Gastrocnemius medialis (tissue), 4 donors: ENCODE measurements around the gene PXK. TPM values are rescaled to one million over a fixed set of nuclear protein-coding genes. Genes with fewer than 3 reads are reported as not detected.

Experiments
- ATAC-seq, 2 donors: fragments of 150-250 bp; one replicate each; pipeline ENCODE4 v1.9.1; 2016
- DNase-seq, 2 donors: peaks; one replicate each; pipeline ENCODE4 v3.0.0-alpha.2; 2019
- H3K27ac ChIP-seq, 4 donors: fragments of 200-600 bp; sonication (generic); 1 replicate in 1 of 4; 2 replicates in 3 of 4; pipeline ENCODE4 v1.5.1; 2016 to 2018; ENCODE audit warnings: mild to moderate bottlenecking in 2 of 4, moderate library complexity in 1 of 4
- H3K27me3 ChIP-seq, 3 donors: fragments of 200-600 bp; sonication (generic) in 2 of 3; 1 replicate in 1 of 3; 2 replicates in 2 of 3; pipeline versions ENCODE4 v1.5.1 to v1.6.0; 2016 to 2019; ENCODE audit warnings: mild to moderate bottlenecking in 1 of 3, moderate library complexity in 1 of 3
- H3K36me3 ChIP-seq, 2 donors: fragments of 200-600 bp; sonication (generic) in 1 of 2; one replicate each; pipeline ENCODE4 v1.5.1; 2017 to 2018
- H3K4me1 ChIP-seq, 2 donors: fragments of 200-600 bp; sonication (generic) in 1 of 2; one replicate each; pipeline ENCODE4 v1.5.1; 2016 to 2017; ENCODE audit warnings: mild to moderate bottlenecking in 2 of 2
- H3K4me3 ChIP-seq, 4 donors: fragments of 200-600 bp; sonication (generic) in 3 of 4; 1 replicate in 1 of 4; 2 replicates in 3 of 4; pipeline ENCODE4 v1.5.1; 2016 to 2019; ENCODE audit warnings: mild to moderate bottlenecking in 2 of 4
- H3K9me3 ChIP-seq, 3 donors: fragments of 200-600 bp; sonication (generic) in 2 of 3; 1 replicate in 1 of 3; 2 replicates in 2 of 3; pipeline ENCODE4 v1.5.1; 2016 to 2019
- CTCF ChIP-seq, 5 experiments: fragments of 450-650 bp in 3 of 5; fragments of 200-600 bp in 2 of 5; sonication (generic) in 2 of 5; IDR thresholded peaks in 4 of 5; conservative IDR thresholded peaks in 1 of 5; 1 replicate in 4 of 5; 2 replicates in 1 of 5; pipeline ENCODE4 v1.5.1; 2016 to 2019; ENCODE audit warnings: antibody characterized with exemption in 5 of 5, mild to moderate bottlenecking in 3 of 5, moderate library complexity in 3 of 5
- POLR2A ChIP-seq, 2 donors: fragments of 450-650 bp; IDR thresholded peaks; one replicate each; pipeline ENCODE4 v1.6.1; 2017; ENCODE audit warnings: antibody characterized with exemption in 2 of 2, mild to moderate bottlenecking in 2 of 2, moderate library complexity in 2 of 2
- in situ Hi-C, 4 donors: fragments of 200-750 bp; cut with MboI; loops; one replicate each; pipeline versions ENCODE4 v1.15.0 to v1.8.0; 2017; ENCODE audit warnings: low sequenced_read_pairs in 4 of 4
- intact Hi-C: fragments of 100-400 bp; cut with DNase I; formaldehyde crosslinking; loops from one replicate; pipeline ENCODE4 v1.15.1; 2023; ENCODE audit warnings: low total_unique reads
- total RNA-seq, 4 donors: library from RNA; depleted of rRNA; stranded (reverse); fragments of >200 nt; gene quantifications; one replicate each; pipeline versions ENCODE4 v1.1.0 to v1.2.3, GENCODE V29; 2016

PXK gene
- total RNA-seq, 4 donors from 2014 or later, result 21.6 to 33.6 (median 24.4) TPM

GRCh38 chr3:58361866-58362265, 29.2 kb downstream of the PXK start:
- intact Hi-C loops, result no loop called here
- in situ Hi-C loops, result no loop called here
- no peak for ATAC-seq

GRCh38 chr3:58366699-58367098, 34.0 kb downstream of the PXK start:
- DNase-seq (no peak), ATAC-seq (no peak)
- TF ChIP-seq POLR2A (IDR thresholded peaks at IDR 0.05), result no peak
- TF ChIP-seq CTCF (IDR thresholded peaks at IDR 0.05 in 4 of 5, conservative IDR thresholded peaks at IDR 0.05 in 1 of 5), result no peak
- H3K27ac ChIP-seq, result no peak overlapping the region
- in situ Hi-C loops (no loop called here), intact Hi-C loops (no loop called here)
- no peaks in the 10 kb centered on the region for H3K9me3 ChIP-seq
- H3K4me3 ChIP-seq, result no peak overlapping the region
- H3K36me3 ChIP-seq, result no peaks in the 10 kb centered on the region
- peaks cover 0 to 3% of the 10 kb centered on the region in 2 donors for H3K4me1 ChIP-seq
- H3K27me3 ChIP-seq, result no peaks in the 10 kb centered on the region

More at GRCh38 chr3:58361866-58362265, 29.2 kb downstream of the PXK start:
- Histone ChIP-seq H3K27ac (no peak overlapping the region), H3K4me3 (no peak overlapping the region), H3K4me1 (peaks cover 0 to 3% of the 10 kb centered on the region in 2 donors), H3K27me3 (no peaks in the 10 kb centered on the region), H3K36me3 (no peaks in the 10 kb centered on the region), H3K9me3 (no peaks in the 10 kb centered on the region)
- no peak for DNase-seq
- TF ChIP-seq CTCF (IDR thresholded peaks at IDR 0.05 in 4 of 5, conservative IDR thresholded peaks at IDR 0.05 in 1 of 5) (no peak), POLR2A (IDR thresholded peaks at IDR 0.05) (no peak)

- no peak for TF ChIP-seq CTCF (IDR thresholded peaks at IDR 0.05 in 4 of 5, conservative IDR thresholded peaks at IDR 0.05 in 1 of 5)
- no peak for TF ChIP-seq POLR2A (IDR thresholded peaks at IDR 0.05)
- H3K27me3 ChIP-seq, result no peaks in the 10 kb centered on the region
- H3K36me3 ChIP-seq, result no peaks in the 10 kb centered on the region
- DNase-seq (no peak), ATAC-seq (no peak)
- in situ Hi-C loops (no loop called here), intact Hi-C loops (no loop called here)
- H3K4me1 ChIP-seq, result no peaks in the 10 kb centered on the region
- H3K9me3 ChIP-seq, result no peaks in the 10 kb centered on the region
- H3K4me3 ChIP-seq, result no peak overlapping the region
- no peak overlapping the region for H3K27ac ChIP-seq
Measured at GRCh38 chr3:58369038-58369437, 36.3 kb downstream of the PXK start.

GRCh38 chr3:58369876-58370275, 37.2 kb downstream of the PXK start:
- ATAC-seq (no peak), DNase-seq (no peak)
- Histone ChIP-seq H3K27me3 (no peaks in the 10 kb centered on the region), H3K27ac (no peak overlapping the region), H3K9me3 (no peaks in the 10 kb centered on the region), H3K4me3 (no peak overlapping the region), H3K4me1 (no peaks in the 10 kb centered on the region), H3K36me3 (no peaks in the 10 kb centered on the region)
- no peak for TF ChIP-seq CTCF (IDR thresholded peaks at IDR 0.05 in 4 of 5, conservative IDR thresholded peaks at IDR 0.05 in 1 of 5)
- no peak for TF ChIP-seq POLR2A (IDR thresholded peaks at IDR 0.05)
- intact Hi-C loops (no loop called here), in situ Hi-C loops (no loop called here)

- Histone ChIP-seq H3K36me3 (no peaks in the 10 kb centered on the region), H3K4me1 (no peaks in the 10 kb centered on the region), H3K9me3 (no peaks in the 10 kb centered on the region), H3K27me3 (no peaks in the 10 kb centered on the region), H3K4me3 (no peak overlapping the region), H3K27ac (no peak overlapping the region)
- in situ Hi-C loops (no loop called here), intact Hi-C loops (no loop called here)
- TF ChIP-seq POLR2A (IDR thresholded peaks at IDR 0.05), result no peak
- ATAC-seq, result no peak
- no peak for DNase-seq
Measured at GRCh38 chr3:58370407-58370806, 37.7 kb downstream of the PXK start.
